Bone marrow (tissue), 2 donors: ENCODE results near the gene CCDC57.

ENCODE experiments used
- DNase-seq, 2 donors: peaks; one replicate each; lab custom pipeline; 2025; lab: John Stamatoyannopoulos, UW

The CCDC57 gene

GRCh38 chr17:82092628-82092994 is 120.0 kb downstream of the CCDC57 start:
- no peak for DNase-seq

GRCh38 chr17:82092094-82092586 is 120.5 kb downstream of the CCDC57 start:
- no peak for DNase-seq

GRCh38 chr17:82091264-82092066 is 121.2 kb downstream of the CCDC57 start:
- DNase-seq, result no peak

- no peak for DNase-seq
These were observed 121.9 kb downstream of the CCDC57 start for GRCh38 chr17:82090549-82091263.

- no peak for DNase-seq
These were observed 122.7 kb downstream of the CCDC57 start for GRCh38 chr17:82089723-82090548.

- no peak for DNase-seq
These were observed 123.6 kb downstream of the CCDC57 start for GRCh38 chr17:82088838-82089722.

GRCh38 chr17:82087961-82088837 is 124.4 kb downstream of the CCDC57 start:
- DNase-seq, result no peak

GRCh38 chr17:82086941-82087906 is 125.4 kb downstream of the CCDC57 start:
- no peak for DNase-seq

GRCh38 chr17:82085931-82086764 is 126.5 kb downstream of the CCDC57 start:
- no peak for DNase-seq

- DNase-seq, result no peak
These were observed 127.4 kb downstream of the CCDC57 start for GRCh38 chr17:82085031-82085861.

- DNase-seq, result no peak
These were observed 128.1 kb downstream of the CCDC57 start for GRCh38 chr17:82084373-82085030.

GRCh38 chr17:82083533-82084359 is 128.9 kb downstream of the CCDC57 start:
- no peak for DNase-seq

- no peak for DNase-seq
These were observed 129.6 kb downstream of the CCDC57 start for GRCh38 chr17:82083009-82083408.

- no peak for DNase-seq
These were observed 130.2 kb downstream of the CCDC57 start for GRCh38 chr17:82082456-82082855.

- DNase-seq, result no peak
These were observed 130.7 kb downstream of the CCDC57 start for GRCh38 chr17:82081966-82082365.

- DNase-seq, result no peak
These were observed 131.1 kb downstream of the CCDC57 start for GRCh38 chr17:82081546-82081945.
